Suprapubic skin (tissue), 3 donors: ENCODE measurements around the gene COL4A1.

Experiments
- CTCF ChIP-seq, 2 donors: fragments of 200-600 bp in 1 of 2; fragments of 450-650 bp in 1 of 2; sonication (generic) in 1 of 2; IDR thresholded peaks; one replicate each; pipeline ENCODE4 v1.5.1; 2016 to 2019; ENCODE audit warnings: antibody characterized with exemption in 2 of 2, mild to moderate bottlenecking in 1 of 2, moderate library complexity in 1 of 2
- POLR2A ChIP-seq, 2 donors: fragments of 450-650 bp; IDR thresholded peaks; one replicate each; pipeline ENCODE4 v1.6.1; 2017; ENCODE audit warnings: antibody characterized with exemption in 2 of 2, mild to moderate bottlenecking in 2 of 2, moderate library complexity in 2 of 2

- no peak for TF ChIP-seq POLR2A (IDR thresholded peaks at IDR 0.05)
- no peak for TF ChIP-seq CTCF (IDR thresholded peaks at IDR 0.05)
These were observed 12.3 kb downstream of the COL4A1 start for GRCh38 chr13:110294622-110295021.
